ENCODE data around the gene RLN2. TPM values are rescaled to one million over a fixed set of nuclear protein-coding genes. Genes with fewer than 3 reads are reported as not detected.
A peak's percentile ranks its signal among the peaks of the same experiment; 100 is the strongest.
"Not testable (repeated sequence)": the region's sequence is repeated elsewhere in the genome, so short reads cannot be mapped to it uniquely, and the experiment has no call there.

RLN2 gene
- 1 to 10 TPM; 2.0 to 2.3 TPM for total RNA-seq

GRCh38 chr9:5303840-5304795 is at the start of gene RLN2:
TSS of gene RLN2 (minus strand) at chr9:5304716. CDS start at chr9:5304580, 136 bp downstream.
- H3K4me3 Mint-ChIP-seq: peak within 1 kb of the TSS; percentile 49
- H3K27me3 Mint-ChIP-seq; H3K36me3 Mint-ChIP-seq (ENCODE audit: low read depth); DNase-seq; H3K9me3 Mint-ChIP-seq; POLR2A ChIA-PET: not testable (repeated sequence)
- peak within 1 kb of the TSS; percentile 43 for H3K27ac Mint-ChIP-seq
- H3K4me1 Mint-ChIP-seq: peaks cover 35% of the 10 kb centered on the region
- CTCF ChIA-PET: interaction anchor here (1.1 kb wide), 1 partner anchor 11 kb away, joined by 5 read pairs; no protein-coding TSS in a partner anchor

- POLR2A ChIA-PET: no interaction called here
- Mint-ChIP-seq H3K27me3 (no peaks in the 10 kb centered on the region), H3K27ac (no peak overlapping the region), H3K4me1 (peaks cover 39% of the 10 kb centered on the region), H3K4me3 (no peak overlapping the region), H3K36me3 (ENCODE audit: low read depth) (peaks cover 40% of the 10 kb centered on the region), H3K9me3 (peaks cover 26% of the 10 kb centered on the region)
- no peak for DNase-seq
- CTCF ChIA-PET: interaction anchor here (1.0 kb wide), 1 partner anchor 29 kb away, joined by 3 read pairs; no protein-coding TSS in a partner anchor
These were observed 49.7 kb upstream of the RLN2 start for GRCh38 chr9:5354184-5354583.

GRCh38 chr9:5352637-5353248 is 48.2 kb upstream of the RLN2 start:
- DNase-seq: peak; percentile 49
- ChIA-PET POLR2A (interaction anchor here (0.7 kb wide), 1 partner anchor 611 kb away, joined by 3 read pairs; no protein-coding TSS in a partner anchor), CTCF (interaction anchor here (0.5 to 1.5 kb wide), 5 partner anchors 8 to 210 kb away, joined by 3 read pairs; no protein-coding TSS in a partner anchor)
- H3K27me3 Mint-ChIP-seq: no peaks in the 10 kb centered on the region
- peaks cover 30% of the 10 kb centered on the region for H3K9me3 Mint-ChIP-seq
- peaks cover 43% of the 10 kb centered on the region for H3K36me3 Mint-ChIP-seq (ENCODE audit: low read depth)
- H3K4me3 Mint-ChIP-seq: peak overlapping the region; percentile 33
- peaks cover 39% of the 10 kb centered on the region for H3K4me1 Mint-ChIP-seq
- peak overlapping the region; percentile 83 for H3K27ac Mint-ChIP-seq

- POLR2A ChIA-PET; H3K9me3 Mint-ChIP-seq; DNase-seq; H3K36me3 Mint-ChIP-seq (ENCODE audit: low read depth); H3K27me3 Mint-ChIP-seq: not testable (repeated sequence)
- Mint-ChIP-seq H3K4me1 (peaks cover 31% of the 10 kb centered on the region), H3K27ac (peak within 1 kb of the TSS; percentile 50), H3K4me3 (peak within 1 kb of the TSS; percentile 25)
- CTCF ChIA-PET: interaction anchor here (1.0 kb wide), 1 partner anchor 11 kb away, joined by 3 read pairs; no protein-coding TSS in a partner anchor
These were observed 34.8 kb upstream of the RLN2 start, which contains the start of gene RLN1 for GRCh38 chr9:5338992-5339981. TSS of gene RLN1 (minus strand) at chr9:5339876. CDS start at chr9:5339746, 130 bp downstream.

- peaks cover 38% of the 10 kb centered on the region for H3K4me1 Mint-ChIP-seq
- ChIA-PET CTCF (no interaction called here), POLR2A (no interaction called here)
- peak overlapping the region; percentile 63 for H3K4me3 Mint-ChIP-seq
- peaks cover 26% of the 10 kb centered on the region for H3K36me3 Mint-ChIP-seq (ENCODE audit: low read depth)
- peak overlapping the region; percentile 85 for H3K27ac Mint-ChIP-seq
- no peaks in the 10 kb centered on the region for H3K9me3 Mint-ChIP-seq
- no peaks in the 10 kb centered on the region for H3K27me3 Mint-ChIP-seq
- peak; percentile 54 for DNase-seq
These were observed 32.2 kb upstream of the RLN2 start for GRCh38 chr9:5336688-5337087.

GRCh38 chr9:5331276-5331675 is 26.8 kb upstream of the RLN2 start:
- Mint-ChIP-seq H3K4me1 (peaks cover 25% of the 10 kb centered on the region), H3K36me3 (ENCODE audit: low read depth) (peaks cover 56% of the 10 kb centered on the region)
- H3K27me3 Mint-ChIP-seq, H3K4me3 Mint-ChIP-seq, POLR2A ChIA-PET, H3K9me3 Mint-ChIP-seq, H3K27ac Mint-ChIP-seq, CTCF ChIA-PET, DNase-seq: not testable (repeated sequence)

GRCh38 chr9:5326893-5327548 is 22.5 kb upstream of the RLN2 start:
- POLR2A ChIA-PET: no interaction called here
- CTCF ChIA-PET: interaction anchor here (1.0 to 1.1 kb wide), 3 partner anchors 16 to 337 kb away, joined by 3 to 4 read pairs (median 3); partner anchors contain the start of gene PDCD1LG2
- peaks cover 12% of the 10 kb centered on the region for H3K4me1 Mint-ChIP-seq
- peaks cover 31% of the 10 kb centered on the region for H3K36me3 Mint-ChIP-seq (ENCODE audit: low read depth)
- H3K27me3 Mint-ChIP-seq: no peaks in the 10 kb centered on the region
- no peak overlapping the region for H3K27ac Mint-ChIP-seq
- no peak overlapping the region for H3K4me3 Mint-ChIP-seq
- DNase-seq: peak; percentile 17
- peaks cover 3% of the 10 kb centered on the region for H3K9me3 Mint-ChIP-seq

- H3K4me3 Mint-ChIP-seq: no peak overlapping the region
- CTCF ChIA-PET: interaction anchor here (1.0 kb wide), 1 partner anchor 17 kb away, joined by 3 read pairs; no protein-coding TSS in a partner anchor
- peaks cover 3% of the 10 kb centered on the region for H3K9me3 Mint-ChIP-seq
- DNase-seq: no peak
- no peak overlapping the region for H3K27ac Mint-ChIP-seq
- H3K36me3 Mint-ChIP-seq (ENCODE audit: low read depth): peaks cover 27% of the 10 kb centered on the region
- POLR2A ChIA-PET: no interaction called here
- peaks cover 14% of the 10 kb centered on the region for H3K4me1 Mint-ChIP-seq
- H3K27me3 Mint-ChIP-seq: no peaks in the 10 kb centered on the region
These were observed 21.7 kb upstream of the RLN2 start for GRCh38 chr9:5326187-5326586.

- CTCF ChIA-PET: interaction anchor here (1.3 kb wide), 1 partner anchor 528 kb away, joined by 3 read pairs; no protein-coding TSS in a partner anchor
- H3K4me3 Mint-ChIP-seq; H3K9me3 Mint-ChIP-seq; DNase-seq; POLR2A ChIA-PET; H3K27ac Mint-ChIP-seq; H3K27me3 Mint-ChIP-seq; H3K36me3 Mint-ChIP-seq (ENCODE audit: low read depth): not testable (repeated sequence)
- peaks cover 11% of the 10 kb centered on the region for H3K4me1 Mint-ChIP-seq
These were observed 17.1 kb upstream of the RLN2 start for GRCh38 chr9:5321601-5322000.

GRCh38 chr9:5321058-5321457 is 16.5 kb upstream of the RLN2 start:
- POLR2A ChIA-PET: no interaction called here

GRCh38 chr9:5316406-5316805 is 11.9 kb upstream of the RLN2 start:
- POLR2A ChIA-PET, H3K4me3 Mint-ChIP-seq, H3K27me3 Mint-ChIP-seq, CTCF ChIA-PET, H3K4me1 Mint-ChIP-seq, DNase-seq, H3K27ac Mint-ChIP-seq: not testable (repeated sequence)
- Mint-ChIP-seq H3K36me3 (ENCODE audit: low read depth) (peaks cover 25% of the 10 kb centered on the region), H3K9me3 (peaks cover 23% of the 10 kb centered on the region)

More at GRCh38 chr9:5321058-5321457, 16.5 kb upstream of the RLN2 start:
- H3K27me3 Mint-ChIP-seq: no peaks in the 10 kb centered on the region
- no peak overlapping the region for H3K4me3 Mint-ChIP-seq
- CTCF ChIA-PET: interaction anchor here (1.3 kb wide), 1 partner anchor 528 kb away, joined by 3 read pairs; no protein-coding TSS in a partner anchor
- peaks cover 7% of the 10 kb centered on the region for H3K9me3 Mint-ChIP-seq
- peaks cover 6% of the 10 kb centered on the region for H3K4me1 Mint-ChIP-seq
- no peak overlapping the region for H3K27ac Mint-ChIP-seq
- peaks cover 11% of the 10 kb centered on the region for H3K36me3 Mint-ChIP-seq (ENCODE audit: low read depth)
- DNase-seq: no peak

All from activated CD4-positive, alpha-beta T cell treated with anti-CD3 and anti-CD28 coated beads, Interleukin-2, amount 10 ng/mL, durations not matched to agents 7 days and 5 days (primary cell).